ENCODE data around the gene XYLT1. TPM values are rescaled to one million over a fixed set of nuclear protein-coding genes. Genes with fewer than 3 reads are reported as not detected.
A peak's percentile ranks its signal among the peaks of the same experiment; 100 is the strongest.

XYLT1 gene
- total and polyA plus RNA-seq, 3 experiments from 2014 or later: 1.4 to 9.1 (median 6.8) TPM

GRCh38 chr16:17304106-17304490 is 166.7 kb downstream of the XYLT1 start:
- POLR2A ChIA-PET: no interaction called here
- no peaks in the 10 kb centered on the region for H3K9me3 ChIP-seq (ENCODE audit: low read length)
- peaks cover 31% of the 10 kb centered on the region for H3K4me1 ChIP-seq (ENCODE audit: insufficient read depth, low read length)
- Mint-ChIP-seq H3K27me3 (peaks cover 0 to 3% of the 10 kb centered on the region in 2 donors), H3K27ac (peak overlapping the region in 2 of 8 donors; percentile 2 to 83), H3K4me3 (no peak overlapping the region), H3K9me3 (no peaks in the 10 kb centered on the region), H3K36me3 (peaks cover 0 to 5% (median 0%) of the 10 kb centered on the region in 3 donors), H3K4me1 (peaks cover 29 to 70% (median 42%) of the 10 kb centered on the region in 3 donors)
- H3K4me3 ChIP-seq (ENCODE audit: low read length): no peak overlapping the region
- no peaks in the 10 kb centered on the region for H3K36me3 ChIP-seq (ENCODE audit: insufficient read depth, low read length)
- no peak for DNase-seq
- CTCF ChIA-PET: no interaction called here
- H3K27me3 ChIP-seq (ENCODE audit: insufficient read depth, low read length, poor library complexity, severe bottlenecking): no peaks in the 10 kb centered on the region
- no peak overlapping the region for H3K27ac ChIP-seq (ENCODE audit: low read depth, low read length)

- H3K27me3 Mint-ChIP-seq: peaks cover 0 to 3% of the 10 kb centered on the region in 2 donors
- Histone ChIP-seq H3K9me3 (ENCODE audit: low read length) (no peaks in the 10 kb centered on the region), H3K36me3 (ENCODE audit: insufficient read depth, low read length) (no peaks in the 10 kb centered on the region), H3K4me1 (ENCODE audit: insufficient read depth, low read length) (peaks cover 31% of the 10 kb centered on the region), H3K4me3 (ENCODE audit: low read length) (no peak overlapping the region), H3K27me3 (ENCODE audit: insufficient read depth, low read length, poor library complexity, severe bottlenecking) (no peaks in the 10 kb centered on the region), H3K27ac (ENCODE audit: low read depth, low read length) (no peak overlapping the region)
- DNase-seq: no peak
- ChIA-PET CTCF (no interaction called here), POLR2A (no interaction called here)
- H3K4me1 Mint-ChIP-seq: peaks cover 28 to 65% (median 42%) of the 10 kb centered on the region in 3 donors
- peak overlapping the region in 1 of 7 donors; percentile 1 for H3K4me3 Mint-ChIP-seq
- H3K36me3 Mint-ChIP-seq: peaks cover 0 to 3% (median 0%) of the 10 kb centered on the region in 3 donors
- H3K9me3 Mint-ChIP-seq: no peaks in the 10 kb centered on the region
- no peak overlapping the region for H3K27ac Mint-ChIP-seq
Observed at GRCh38 chr16:17303101-17303500, 167.7 kb downstream of the XYLT1 start.

- Mint-ChIP-seq H3K4me3 (peak overlapping the region in 1 of 7 donors; percentile 28), H3K36me3 (peaks cover 0 to 3% (median 0%) of the 10 kb centered on the region in 3 donors), H3K27ac (peak overlapping the region in 1 of 8 donors; percentile 4), H3K9me3 (no peaks in the 10 kb centered on the region), H3K27me3 (peaks cover 0 to 3% of the 10 kb centered on the region in 2 donors), H3K4me1 (peaks cover 28 to 61% (median 38%) of the 10 kb centered on the region in 3 donors)
- H3K36me3 ChIP-seq (ENCODE audit: insufficient read depth, low read length): no peaks in the 10 kb centered on the region
- H3K9me3 ChIP-seq (ENCODE audit: low read length): no peaks in the 10 kb centered on the region
- peaks cover 31% of the 10 kb centered on the region for H3K4me1 ChIP-seq (ENCODE audit: insufficient read depth, low read length)
- ChIA-PET CTCF (no interaction called here), POLR2A (no interaction called here)
- no peak for DNase-seq
- H3K4me3 ChIP-seq (ENCODE audit: low read length): no peak overlapping the region
- H3K27me3 ChIP-seq (ENCODE audit: insufficient read depth, low read length, poor library complexity, severe bottlenecking): no peaks in the 10 kb centered on the region
- no peak overlapping the region for H3K27ac ChIP-seq (ENCODE audit: low read depth, low read length)
Observed at GRCh38 chr16:17302620-17303019, 168.1 kb downstream of the XYLT1 start.

- Histone ChIP-seq H3K27me3 (ENCODE audit: insufficient read depth, low read length, poor library complexity, severe bottlenecking) (no peaks in the 10 kb centered on the region), H3K9me3 (ENCODE audit: low read length) (no peaks in the 10 kb centered on the region), H3K27ac (ENCODE audit: low read depth, low read length) (no peak overlapping the region), H3K36me3 (ENCODE audit: insufficient read depth, low read length) (no peaks in the 10 kb centered on the region), H3K4me3 (ENCODE audit: low read length) (no peak overlapping the region), H3K4me1 (ENCODE audit: insufficient read depth, low read length) (peaks cover 31% of the 10 kb centered on the region)
- peak overlapping the region in 2 of 7 donors; percentile 23 to 28 for H3K4me3 Mint-ChIP-seq
- POLR2A ChIA-PET: interaction anchor here (0.5 kb wide), 1 partner anchor 83 kb away, joined by 3 read pairs; no protein-coding TSS in a partner anchor
- peaks cover 0 to 3% (median 0%) of the 10 kb centered on the region in 3 donors for H3K36me3 Mint-ChIP-seq
- peaks cover 28 to 57% (median 35%) of the 10 kb centered on the region in 3 donors for H3K4me1 Mint-ChIP-seq
- no peaks in the 10 kb centered on the region for H3K9me3 Mint-ChIP-seq
- peaks cover 0 to 3% of the 10 kb centered on the region in 2 donors for H3K27me3 Mint-ChIP-seq
- peak overlapping the region in 2 of 8 donors; percentile 51 to 64 for H3K27ac Mint-ChIP-seq
- DNase-seq: no peak
- CTCF ChIA-PET: interaction anchor here (0.5 to 1.1 kb wide), 2 partner anchors 12 to 414 kb away, joined by 3 read pairs; no protein-coding TSS in a partner anchor
Observed at GRCh38 chr16:17302214-17302613, 168.5 kb downstream of the XYLT1 start.

- Histone ChIP-seq H3K36me3 (ENCODE audit: insufficient read depth, low read length) (no peaks in the 10 kb centered on the region), H3K9me3 (ENCODE audit: low read length) (no peaks in the 10 kb centered on the region), H3K4me1 (ENCODE audit: insufficient read depth, low read length) (peaks cover 31% of the 10 kb centered on the region), H3K27me3 (ENCODE audit: insufficient read depth, low read length, poor library complexity, severe bottlenecking) (no peaks in the 10 kb centered on the region), H3K27ac (ENCODE audit: low read depth, low read length) (no peak overlapping the region), H3K4me3 (ENCODE audit: low read length) (no peak overlapping the region)
- no peak overlapping the region for H3K27ac Mint-ChIP-seq
- H3K4me1 Mint-ChIP-seq: peaks cover 28 to 54% (median 35%) of the 10 kb centered on the region in 3 donors
- H3K36me3 Mint-ChIP-seq: peaks cover 0 to 3% (median 0%) of the 10 kb centered on the region in 3 donors
- ChIA-PET CTCF (interaction anchor here (0.5 to 1.1 kb wide), 3 partner anchors 12 to 414 kb away, joined by 3 read pairs; no protein-coding TSS in a partner anchor), POLR2A (interaction anchor here (0.5 kb wide), 1 partner anchor 84 kb away, joined by 3 read pairs; no protein-coding TSS in a partner anchor)
- peak overlapping the region in 1 of 7 donors; percentile 23 for H3K4me3 Mint-ChIP-seq
- H3K27me3 Mint-ChIP-seq: peaks cover 0 to 3% of the 10 kb centered on the region in 2 donors
- DNase-seq: no peak
- no peaks in the 10 kb centered on the region for H3K9me3 Mint-ChIP-seq
Observed at GRCh38 chr16:17301593-17302135, 169.1 kb downstream of the XYLT1 start.

GRCh38 chr16:17301184-17301583 is 169.6 kb downstream of the XYLT1 start:
- DNase-seq: no peak
- Mint-ChIP-seq H3K27ac (no peak overlapping the region), H3K36me3 (peaks cover 0 to 3% (median 0%) of the 10 kb centered on the region in 3 donors), H3K4me3 (peak overlapping the region in 1 of 7 donors; percentile 63), H3K27me3 (peaks cover 0 to 3% of the 10 kb centered on the region in 2 donors), H3K9me3 (no peaks in the 10 kb centered on the region), H3K4me1 (peaks cover 28 to 52% (median 34%) of the 10 kb centered on the region in 3 donors)
- peaks cover 31% of the 10 kb centered on the region for H3K4me1 ChIP-seq (ENCODE audit: insufficient read depth, low read length)
- no peaks in the 10 kb centered on the region for H3K9me3 ChIP-seq (ENCODE audit: low read length)
- H3K36me3 ChIP-seq (ENCODE audit: insufficient read depth, low read length): no peaks in the 10 kb centered on the region
- H3K27ac ChIP-seq (ENCODE audit: low read depth, low read length): no peak overlapping the region
- H3K27me3 ChIP-seq (ENCODE audit: insufficient read depth, low read length, poor library complexity, severe bottlenecking): no peaks in the 10 kb centered on the region
- CTCF ChIA-PET: interaction anchor here (1.0 to 1.1 kb wide), 2 partner anchors 11 to 53 kb away, joined by 3 read pairs; no protein-coding TSS in a partner anchor
- H3K4me3 ChIP-seq (ENCODE audit: low read length): no peak overlapping the region
- POLR2A ChIA-PET: no interaction called here

GRCh38 chr16:17299790-17300189 is 171.0 kb downstream of the XYLT1 start:
- H3K36me3 Mint-ChIP-seq: peaks cover 0 to 3% (median 0%) of the 10 kb centered on the region in 3 donors
- Histone ChIP-seq H3K4me1 (ENCODE audit: insufficient read depth, low read length) (peaks cover 20% of the 10 kb centered on the region), H3K27ac (ENCODE audit: low read depth, low read length) (no peak overlapping the region), H3K36me3 (ENCODE audit: insufficient read depth, low read length) (no peaks in the 10 kb centered on the region), H3K9me3 (ENCODE audit: low read length) (no peaks in the 10 kb centered on the region), H3K27me3 (ENCODE audit: insufficient read depth, low read length, poor library complexity, severe bottlenecking) (no peaks in the 10 kb centered on the region), H3K4me3 (ENCODE audit: low read length) (no peak overlapping the region)
- POLR2A ChIA-PET: no interaction called here
- H3K27ac Mint-ChIP-seq: no peak overlapping the region
- peaks cover 0 to 2% of the 10 kb centered on the region in 2 donors for H3K27me3 Mint-ChIP-seq
- no peak for DNase-seq
- no peak overlapping the region for H3K4me3 Mint-ChIP-seq
- CTCF ChIA-PET: interaction anchor here (0.7 kb wide), 1 partner anchor 67 kb away, joined by 3 read pairs; no protein-coding TSS in a partner anchor
- H3K4me1 Mint-ChIP-seq: peaks cover 21 to 38% (median 24%) of the 10 kb centered on the region in 3 donors
- no peaks in the 10 kb centered on the region for H3K9me3 Mint-ChIP-seq

GRCh38 chr16:17298238-17298637 is 172.5 kb downstream of the XYLT1 start:
- Mint-ChIP-seq H3K4me3 (no peak overlapping the region), H3K27me3 (peaks cover 0 to 2% of the 10 kb centered on the region in 2 donors), H3K4me1 (peaks cover 17 to 25% (median 18%) of the 10 kb centered on the region in 3 donors), H3K27ac (no peak overlapping the region), H3K36me3 (peaks cover 0 to 3% (median 0%) of the 10 kb centered on the region in 3 donors), H3K9me3 (no peaks in the 10 kb centered on the region)
- Histone ChIP-seq H3K9me3 (ENCODE audit: low read length) (no peaks in the 10 kb centered on the region), H3K4me1 (ENCODE audit: insufficient read depth, low read length) (peaks cover 17% of the 10 kb centered on the region), H3K4me3 (ENCODE audit: low read length) (no peak overlapping the region), H3K27ac (ENCODE audit: low read depth, low read length) (no peak overlapping the region), H3K27me3 (ENCODE audit: insufficient read depth, low read length, poor library complexity, severe bottlenecking) (no peaks in the 10 kb centered on the region), H3K36me3 (ENCODE audit: insufficient read depth, low read length) (no peaks in the 10 kb centered on the region)
- ChIA-PET POLR2A (no interaction called here), CTCF (no interaction called here)
- DNase-seq: no peak

Measured in CD8-positive, alpha-beta memory T cell (primary cell).